ENCODE measurements around the gene ADGRG3.

GRCh38 chr16:57708168-57708567, 40.1 kb downstream of the ADGRG3 start:
- TF ChIP-seq POLR2A (IDR thresholded peaks at IDR 0.05) (no peak), CTCF (IDR thresholded peaks at IDR 0.05) (no peak)

Data from thyroid gland (tissue), 4 donors.